Activated CD4-positive, CD25-positive, alpha-beta regulatory T cell (primary cell): Measurements from ENCODE around the gene HOXA11.

ENCODE experiments used
- DNase-seq, 4 experiments: peaks; one replicate each; lab custom pipeline; 2025; lab: John Stamatoyannopoulos, UW

Gene HOXA11

GRCh38 chr7:27147199-27148030, 37.6 kb downstream of the HOXA11 start, which contains the start of gene HOXA6:
Gene HOXA6 (minus strand): TSS chr7:27147774. CDS start chr7:27147749, 25 bp downstream.
- DNase-seq: no peak

GRCh38 chr7:27146491-27147198, 38.4 kb downstream of the HOXA11 start:
- no peak for DNase-seq

- no peak for DNase-seq
These were observed 39.1 kb downstream of the HOXA11 start for GRCh38 chr7:27145914-27146412.

- no peak for DNase-seq
These were observed 39.7 kb downstream of the HOXA11 start for GRCh38 chr7:27145165-27145913.

GRCh38 chr7:27144781-27145164, 40.3 kb downstream of the HOXA11 start:
- DNase-seq: no peak

GRCh38 chr7:27143950-27144780, 40.9 kb downstream of the HOXA11 start:
- DNase-seq: no peak

GRCh38 chr7:27143023-27143949, 41.7 kb downstream of the HOXA11 start, which contains the start of gene HOXA5:
Gene HOXA5 (minus strand): TSS chr7:27143681. CDS start chr7:27143607, 74 bp downstream.
- no peak for DNase-seq

- DNase-seq: no peak
These were observed 42.4 kb downstream of the HOXA11 start for GRCh38 chr7:27142580-27143022.

GRCh38 chr7:27141923-27142579, 43.0 kb downstream of the HOXA11 start:
- no peak for DNase-seq

GRCh38 chr7:27141137-27141922, 43.7 kb downstream of the HOXA11 start:
- no peak for DNase-seq

GRCh38 chr7:27140126-27140857, 44.7 kb downstream of the HOXA11 start:
- DNase-seq: no peak

- DNase-seq: no peak
These were observed 45.5 kb downstream of the HOXA11 start for GRCh38 chr7:27139334-27140125.

GRCh38 chr7:27138985-27139333, 46.1 kb downstream of the HOXA11 start:
- DNase-seq: no peak

GRCh38 chr7:27138472-27138871, 46.6 kb downstream of the HOXA11 start:
- no peak for DNase-seq

- DNase-seq: no peak
These were observed 47.3 kb downstream of the HOXA11 start for GRCh38 chr7:27137640-27138315.

GRCh38 chr7:27134392-27134791, 50.6 kb downstream of the HOXA11 start:
- no peak for DNase-seq
